Measurements from ENCODE around the gene MEX3A. TPM values are rescaled to one million over a fixed set of nuclear protein-coding genes. Genes with fewer than 3 reads are reported as not detected.
"Not testable (repeated sequence)": the region's sequence is repeated elsewhere in the genome, so short reads cannot be mapped to it uniquely, and the experiment has no call there.

MEX3A gene
- total RNA-seq, 2 experiments from 2014 or later, result 0.65 to 0.67 TPM

DNA sequence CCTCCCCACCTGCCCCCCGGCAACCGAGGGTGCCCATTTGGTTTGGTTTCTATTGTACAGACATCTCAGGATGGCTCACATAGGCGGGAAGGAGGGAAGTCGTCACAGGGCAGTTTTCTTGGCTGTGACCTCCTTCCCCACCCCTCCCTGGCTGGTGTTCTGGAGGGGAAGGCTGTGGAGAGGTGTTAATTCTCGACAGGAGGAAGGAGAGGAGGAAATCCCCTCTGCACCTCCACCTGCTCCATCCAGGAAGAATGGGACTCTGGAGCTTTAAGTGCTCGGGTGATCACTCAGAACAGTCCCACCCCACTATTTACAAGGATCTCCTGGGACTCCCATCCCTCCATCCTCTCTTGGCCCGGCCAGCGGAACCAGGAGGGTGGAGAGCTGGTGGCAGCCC, 7.6 kb downstream of the MEX3A start:
- ChIA-PET CTCF (interaction anchor here (1.3 to 2.0 kb wide), 2 partner anchors 8 to 13 kb away, joined by 3 to 5 read pairs; no protein-coding TSS in a partner anchor), POLR2A (no interaction called here)

- POLR2A ChIA-PET, result no interaction called here
These were observed 8.5 kb downstream of the MEX3A start for GRCh38 chr1:156073740-156074139.

DNA sequence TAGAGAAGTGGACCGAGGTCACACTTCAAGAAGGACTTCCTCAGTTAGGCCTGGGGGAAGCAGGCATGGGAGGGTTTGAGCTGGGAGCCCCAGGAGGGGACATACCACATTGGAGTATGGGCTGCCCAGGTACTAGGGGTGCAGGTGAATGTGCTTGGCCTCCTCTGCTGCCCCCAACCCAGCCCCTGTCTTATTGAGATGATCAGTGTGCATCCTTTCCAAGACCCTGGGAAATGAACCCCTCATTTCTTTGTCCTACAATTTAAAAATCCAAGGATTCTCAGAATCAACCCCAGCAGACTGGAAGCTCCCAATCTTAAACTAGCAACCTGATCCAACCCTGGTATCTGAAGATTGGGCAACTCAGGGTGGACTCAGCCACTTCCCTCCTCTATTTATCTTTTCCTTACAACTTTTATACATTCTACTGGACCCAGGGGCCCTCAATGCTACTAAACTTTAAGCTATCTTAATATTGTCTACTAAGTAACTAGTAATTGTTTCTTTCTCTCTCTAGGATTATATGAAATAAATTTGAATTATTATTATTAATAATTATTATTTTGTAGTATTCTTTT, 9.1 kb downstream of the MEX3A start:
- ChIA-PET CTCF (no interaction called here), POLR2A (no interaction called here)

More at GRCh38 chr1:156073740-156074139, 8.5 kb downstream of the MEX3A start:
- CTCF ChIA-PET, result no interaction called here

- ChIA-PET POLR2A (no interaction called here), CTCF (interaction anchor here (0.9 kb wide), 1 partner anchor 153 kb away, joined by 3 read pairs; no protein-coding TSS in a partner anchor)
These were observed 10.0 kb downstream of the MEX3A start for GRCh38 chr1:156072251-156072650.

GRCh38 chr1:156071332-156071816, 10.9 kb downstream of the MEX3A start:
- POLR2A ChIA-PET, result not testable (repeated sequence)
- CTCF ChIA-PET, result interaction anchor here (0.9 kb wide), 1 partner anchor 154 kb away, joined by 3 read pairs; no protein-coding TSS in a partner anchor

- CTCF ChIA-PET, result no interaction called here
- POLR2A ChIA-PET, result no interaction called here
These were observed 11.7 kb downstream of the MEX3A start for GRCh38 chr1:156070548-156070947.

- ChIA-PET POLR2A (no interaction called here), CTCF (no interaction called here)
These were observed 12.5 kb downstream of the MEX3A start for GRCh38 chr1:156069490-156070455.

- CTCF ChIA-PET, result interaction anchor here (0.7 to 1.7 kb wide), 7 partner anchors 14 to 127 kb away, joined by 3 to 11 read pairs (median 3); partner anchors contain the start of gene ARHGEF2
These were observed 15.0 kb downstream of the MEX3A start for GRCh38 chr1:156067262-156067661.

DNA sequence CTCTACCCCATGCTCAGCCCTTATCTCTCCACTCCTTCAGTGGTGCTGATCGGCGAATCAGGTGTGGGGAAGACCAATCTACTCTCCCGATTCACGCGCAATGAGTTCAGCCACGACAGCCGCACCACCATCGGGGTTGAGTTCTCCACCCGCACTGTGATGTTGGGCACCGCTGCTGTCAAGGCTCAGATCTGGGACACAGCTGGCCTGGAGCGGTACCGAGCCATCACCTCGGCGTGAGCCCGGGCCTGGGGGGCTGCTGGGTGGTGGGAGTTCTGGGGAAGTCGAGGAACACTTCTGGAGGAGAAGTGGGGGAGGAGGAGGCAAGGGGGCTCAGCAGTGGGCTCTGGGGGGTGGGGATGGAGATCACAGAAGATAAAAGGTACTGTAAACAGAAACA, 16.4 kb downstream of the MEX3A start:
- ChIA-PET CTCF (interaction anchor here (0.8 to 2.6 kb wide), 13 partner anchors 9 to 1164 kb away, joined by 3 to 11 read pairs (median 4); partner anchors contain the start of gene ARHGEF2), POLR2A (no interaction called here)

More at GRCh38 chr1:156067262-156067661, 15.0 kb downstream of the MEX3A start:
- POLR2A ChIA-PET, result no interaction called here

GRCh38 chr1:156065212-156065611, 17.1 kb downstream of the MEX3A start:
- CTCF ChIA-PET, result interaction anchor here (1.1 to 2.6 kb wide), 4 partner anchors 26 to 132 kb away, joined by 3 to 7 read pairs (median 4); no protein-coding TSS in a partner anchor
- POLR2A ChIA-PET, result interaction anchor here (0.7 kb wide), 1 partner anchor 160 kb away, joined by 3 read pairs; no protein-coding TSS in a partner anchor

- CTCF ChIA-PET, result interaction anchor here (1.4 to 2.6 kb wide), 2 partner anchors 27 to 66 kb away, joined by 3 to 7 read pairs; no protein-coding TSS in a partner anchor
These were observed 17.6 kb downstream of the MEX3A start for GRCh38 chr1:156064615-156065014.

GRCh38 chr1:156063997-156064285, 18.3 kb downstream of the MEX3A start:
- ChIA-PET POLR2A (interaction anchor here (0.6 kb wide), 2 partner anchors 17 to 33 kb away, joined by 3 read pairs; no protein-coding TSS in a partner anchor), CTCF (interaction anchor here (1.3 kb wide), 1 partner anchor 38 kb away, joined by 5 read pairs; no protein-coding TSS in a partner anchor)

More at GRCh38 chr1:156064615-156065014, 17.6 kb downstream of the MEX3A start:
- POLR2A ChIA-PET, result interaction anchor here (0.7 kb wide), 1 partner anchor 160 kb away, joined by 3 read pairs; no protein-coding TSS in a partner anchor

GRCh38 chr1:156062189-156062588, 20.1 kb downstream of the MEX3A start:
- ChIA-PET CTCF (no interaction called here), POLR2A (interaction anchor here (0.7 kb wide), 2 partner anchors 37 to 121 kb away, joined by 4 to 16 read pairs; partner anchors contain the start of gene RXFP4)

DNA sequence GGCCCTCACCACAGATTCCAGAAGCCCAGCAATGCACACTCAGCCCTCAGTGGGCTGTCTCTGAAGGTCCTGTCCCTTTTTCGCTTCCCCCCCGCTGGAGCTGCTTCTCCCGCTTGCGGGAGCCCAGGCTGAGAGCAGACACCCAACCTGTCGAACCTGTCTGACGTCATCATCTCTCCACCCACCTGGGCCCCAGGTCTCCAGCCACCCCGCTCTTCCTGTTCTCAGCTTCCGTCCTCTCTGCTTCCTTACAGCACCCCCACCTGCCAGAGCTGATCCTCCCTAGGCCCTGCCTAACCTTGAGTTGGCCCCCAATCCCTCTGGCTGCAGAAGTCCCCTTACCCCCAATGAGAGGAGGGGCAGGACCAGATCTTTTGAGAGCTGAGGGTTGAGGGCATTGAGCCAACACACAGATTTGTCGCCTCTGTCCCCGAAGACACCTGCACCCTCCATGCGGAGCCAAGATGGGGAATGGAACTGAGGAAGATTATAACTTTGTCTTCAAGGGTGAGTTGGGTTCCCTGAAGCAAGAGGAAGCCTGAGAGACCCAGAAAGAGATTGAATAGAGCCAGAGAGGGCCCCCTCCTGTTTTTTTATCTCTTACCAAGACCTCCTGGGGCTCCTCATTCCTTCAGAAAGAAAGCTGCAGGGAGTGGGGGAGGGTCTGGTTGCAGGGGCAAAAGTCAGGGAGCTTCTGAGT, 21.2 kb downstream of the MEX3A start, which contains the start of gene RAB25:
Gene RAB25, plus strand, starts transcription at position 224 of the 700 bp plus-strand sequence. Its CDS starts 241 bp downstream, at position 465.
- ChIA-PET CTCF (interaction anchor here (0.7 kb wide), 1 partner anchor 11 kb away, joined by 4 read pairs; no protein-coding TSS in a partner anchor), POLR2A (interaction anchor here (0.5 kb wide), 1 partner anchor 166 kb away, joined by 3 read pairs; no protein-coding TSS in a partner anchor)

DNA sequence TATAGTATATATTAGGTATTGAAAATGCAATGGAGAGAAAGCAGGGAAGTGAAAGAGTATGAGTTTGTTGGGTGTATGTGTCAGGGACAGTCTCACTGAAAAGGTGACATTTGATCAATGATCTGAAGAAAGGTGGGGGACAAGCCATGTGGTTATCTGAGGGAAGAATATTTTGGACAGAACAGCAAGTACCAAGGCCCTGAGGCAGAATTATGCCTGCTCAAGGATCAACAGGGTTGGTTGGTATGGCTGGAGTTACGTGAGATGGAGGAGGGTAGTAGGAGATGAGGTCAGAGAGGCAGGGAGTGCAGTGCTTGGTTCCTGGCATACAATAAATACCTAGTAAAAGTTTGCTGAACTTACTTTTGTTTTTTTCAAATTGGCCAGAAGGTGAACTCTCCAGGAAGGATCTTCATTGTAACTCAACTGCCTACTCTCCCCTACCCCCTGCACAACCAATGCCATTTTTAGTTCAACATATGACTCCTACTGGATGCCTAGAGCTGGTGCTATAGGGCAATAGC, 25.9 kb downstream of the MEX3A start:
- POLR2A ChIA-PET, result no interaction called here
- CTCF ChIA-PET, result no interaction called here

- ChIA-PET CTCF (interaction anchor here (0.6 kb wide), 1 partner anchor 72 kb away, joined by 3 read pairs; no protein-coding TSS in a partner anchor), POLR2A (no interaction called here)
These were observed 26.8 kb downstream of the MEX3A start for GRCh38 chr1:156055281-156056048.

GRCh38 chr1:156054500-156055280, 27.6 kb downstream of the MEX3A start, which contains the start of gene LAMTOR2:
TSS of gene LAMTOR2 (plus strand) at chr1:156054782. CDS start at chr1:156054890, 108 bp downstream.
- ChIA-PET CTCF (interaction anchor here (0.6 kb wide), 1 partner anchor 72 kb away, joined by 3 read pairs; no protein-coding TSS in a partner anchor), POLR2A (interaction anchor here (0.8 kb wide), 1 partner anchor 34 kb away, joined by 3 read pairs; the partner anchor contains the start of gene SSR2)
